COLO668 (cell line): ENCODE measurements around the gene CCNG2.

ENCODE experiments used
- DNase-seq: peaks from one replicate; lab custom pipeline; 2025; ENCODE audit not compliant: unreplicated experiment; lab: John Stamatoyannopoulos, UW

Gene CCNG2

DNA sequence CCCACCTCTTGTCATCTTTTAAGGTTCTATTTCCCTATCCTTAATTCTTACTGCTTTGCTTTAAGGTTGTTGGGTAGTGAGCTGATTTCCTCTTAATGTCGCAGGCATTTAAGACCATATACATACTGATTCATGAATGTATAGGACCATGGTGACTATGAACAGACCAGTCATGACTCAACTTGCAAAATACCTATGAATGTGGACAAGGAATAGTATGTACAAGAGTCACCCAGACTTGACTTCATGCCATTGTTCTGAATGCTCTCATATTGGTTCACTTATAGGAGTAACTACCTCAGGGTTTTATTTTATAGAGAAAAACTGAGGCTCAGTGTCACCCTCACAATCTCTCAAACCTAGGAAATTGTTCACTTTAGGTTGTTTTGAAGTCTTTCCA, 44.3 kb downstream of the CCNG2 start:
- DNase-seq, result no peak

DNA sequence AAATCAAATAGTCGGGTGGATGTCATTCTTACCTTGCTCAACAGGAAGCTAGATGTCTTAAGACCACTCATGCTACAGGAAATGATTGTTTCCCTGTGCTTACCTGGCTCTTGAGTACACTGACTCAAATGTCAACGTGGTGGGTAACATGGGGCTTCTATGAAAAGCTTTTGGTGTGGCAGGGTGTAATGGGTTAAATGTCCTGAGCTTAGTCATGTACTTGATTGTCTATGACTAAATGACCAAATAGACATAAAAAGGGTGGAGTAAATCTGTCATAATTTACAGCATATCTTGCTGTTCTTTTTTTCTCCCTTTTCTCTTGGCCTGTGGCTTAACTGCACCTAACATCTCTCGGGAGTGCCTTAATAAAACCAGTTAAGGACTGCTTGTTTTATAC, 44.9 kb downstream of the CCNG2 start:
- DNase-seq, result no peak

DNA sequence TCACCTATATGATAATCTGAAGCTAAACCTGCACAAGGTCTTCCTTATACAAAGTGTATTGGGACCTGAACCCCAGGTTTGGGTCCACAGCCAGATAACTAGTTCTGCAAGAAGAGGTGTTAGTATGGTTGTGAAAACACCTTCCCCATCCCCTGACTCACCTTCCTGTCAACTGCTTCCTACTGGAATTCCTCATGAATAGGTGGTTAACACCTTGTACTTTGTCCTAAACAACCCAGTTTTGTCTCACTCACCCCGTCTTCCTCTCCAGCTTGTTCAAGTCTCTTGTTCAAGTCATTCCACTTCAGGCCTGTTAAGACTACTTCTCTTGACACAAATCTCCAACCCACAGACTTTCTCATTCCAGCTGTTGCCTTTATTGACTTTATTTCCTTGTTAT, 45.5 kb downstream of the CCNG2 start:
- DNase-seq, result no peak

DNA sequence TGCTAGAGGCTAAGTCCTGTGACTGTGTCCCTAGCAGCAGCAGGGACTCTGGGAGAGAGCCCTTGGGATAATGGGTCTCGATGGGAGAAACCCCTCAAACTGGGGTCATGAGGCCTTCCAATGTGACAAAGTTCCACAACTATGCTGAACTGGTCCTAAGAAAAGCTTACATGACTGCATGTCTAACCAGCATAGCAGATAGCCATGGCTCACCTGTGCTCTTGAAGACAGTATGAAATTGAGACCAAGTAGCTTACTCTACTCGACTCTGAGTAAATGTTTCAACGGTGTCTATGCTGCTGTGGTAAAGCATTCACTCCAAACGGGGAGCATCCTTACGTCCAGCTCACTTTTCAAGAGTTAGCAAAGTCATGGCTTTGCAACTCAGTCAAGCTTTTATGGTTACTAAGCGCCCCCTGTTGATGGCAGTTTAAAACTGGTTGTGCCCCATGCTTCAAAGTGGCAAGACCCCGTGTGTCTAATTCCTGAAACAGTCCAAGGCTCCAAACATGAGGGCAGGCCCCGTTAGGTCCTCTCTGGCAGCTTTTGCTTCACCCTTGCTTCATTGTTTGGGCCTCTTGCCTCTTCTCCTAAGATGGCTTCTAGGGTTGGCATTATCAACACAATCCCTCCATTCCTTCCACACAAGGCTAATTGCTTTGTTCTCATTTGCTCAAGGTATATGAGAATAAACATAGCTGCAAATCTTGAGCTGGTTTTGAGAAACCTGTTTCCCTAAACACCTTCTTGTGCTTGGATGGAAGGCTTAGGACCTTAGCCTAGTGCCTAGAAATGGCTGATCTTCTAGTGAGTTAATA, 46.6 kb downstream of the CCNG2 start:
- DNase-seq, result peak; percentile 44

DNA sequence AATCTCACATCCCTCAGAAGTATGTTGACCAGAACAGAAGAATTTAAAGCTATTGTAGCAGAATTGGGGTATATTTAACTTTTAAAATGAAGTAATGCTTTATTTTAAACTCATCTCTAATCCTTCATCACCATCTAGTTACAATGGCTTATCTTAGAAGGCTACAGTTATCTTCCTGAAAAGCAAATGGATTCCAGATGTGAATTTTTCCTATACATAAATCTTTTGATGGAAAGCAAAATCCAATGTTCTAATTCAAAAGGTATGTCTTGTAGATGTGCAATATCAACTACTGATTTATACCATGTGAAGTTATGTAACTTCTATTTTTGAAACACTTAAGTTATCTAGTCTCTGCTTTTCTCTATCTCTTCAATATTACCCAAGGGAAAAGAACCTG, 47.6 kb downstream of the CCNG2 start:
- DNase-seq, result no peak

DNA sequence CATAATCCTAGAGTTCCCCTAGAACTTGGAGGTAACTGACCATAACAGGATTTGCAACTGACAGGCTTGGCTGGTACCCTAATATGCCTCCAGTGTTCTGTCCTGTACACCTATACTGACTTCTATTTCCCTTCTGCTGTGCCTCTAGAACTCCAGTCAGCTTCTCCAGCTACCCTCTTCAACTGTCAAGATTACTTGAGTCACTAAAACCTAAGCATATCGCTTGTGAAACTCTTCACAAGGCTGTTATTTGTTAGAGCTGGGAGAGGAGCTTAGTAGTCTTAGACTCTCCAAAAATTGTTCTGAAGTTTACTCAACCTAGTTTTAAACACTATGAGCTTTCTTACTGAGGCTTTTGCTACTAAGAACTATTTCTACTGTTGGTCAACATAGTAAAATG, 52.0 kb downstream of the CCNG2 start:
- DNase-seq, result no peak

DNA sequence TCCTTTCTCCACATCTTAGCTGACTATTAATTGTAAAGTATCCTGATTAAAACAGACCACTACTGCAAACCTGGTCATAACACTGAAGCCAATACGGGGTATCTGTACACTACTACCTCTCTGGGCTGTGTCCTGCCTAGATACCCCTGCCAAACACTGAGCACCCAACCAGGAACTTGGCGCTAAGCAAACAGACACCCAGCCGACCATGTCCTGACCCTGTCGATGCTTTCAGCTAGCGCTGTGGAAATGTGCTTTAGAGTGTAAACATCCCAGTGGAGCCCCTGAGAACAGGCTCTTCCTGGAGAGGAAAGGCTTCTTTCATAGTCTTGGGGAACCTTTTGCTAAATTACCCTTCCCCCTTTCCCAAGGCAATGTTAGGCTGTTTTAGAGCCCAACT, 52.9 kb downstream of the CCNG2 start:
- peak; percentile 11 for DNase-seq

DNA sequence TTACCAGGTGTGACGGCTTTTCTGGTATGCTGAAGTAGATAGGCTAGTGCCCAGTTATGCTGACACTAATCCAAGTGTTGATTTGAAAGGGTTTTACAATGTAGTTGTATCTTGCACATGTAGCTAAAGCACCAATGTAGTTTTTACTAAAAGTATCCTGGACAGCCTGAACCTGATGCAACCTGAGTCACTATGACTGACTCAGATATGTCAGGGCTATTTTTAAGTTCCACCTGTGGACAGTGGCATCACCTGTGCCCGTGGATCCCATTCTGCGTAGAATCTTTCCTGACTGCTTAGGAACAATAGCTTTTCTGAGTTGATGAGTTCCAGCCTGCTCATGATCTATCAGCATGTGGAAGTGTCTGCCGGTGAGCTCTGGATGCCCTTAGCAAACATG, 58.1 kb downstream of the CCNG2 start:
- DNase-seq, result no peak

DNA sequence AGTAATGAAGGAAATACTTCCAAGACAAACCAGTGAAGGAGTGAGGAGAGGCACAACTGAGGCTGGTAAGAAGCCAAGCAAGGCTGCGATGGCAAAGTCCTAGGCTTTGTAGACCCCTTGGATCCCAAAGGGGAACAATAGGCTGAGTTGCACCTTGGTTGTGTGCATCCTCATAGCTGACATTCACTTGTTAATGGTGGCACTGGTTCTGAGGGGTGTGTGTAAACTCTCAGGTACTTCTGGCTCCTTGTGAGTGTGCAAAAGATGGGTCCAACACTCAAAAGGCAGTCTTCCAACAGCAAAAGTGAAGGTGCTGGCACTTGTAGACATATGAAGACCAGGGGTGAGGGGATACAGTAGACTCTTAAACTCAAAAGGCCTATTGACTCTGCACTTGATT, 60.5 kb downstream of the CCNG2 start:
- no peak for DNase-seq

DNA sequence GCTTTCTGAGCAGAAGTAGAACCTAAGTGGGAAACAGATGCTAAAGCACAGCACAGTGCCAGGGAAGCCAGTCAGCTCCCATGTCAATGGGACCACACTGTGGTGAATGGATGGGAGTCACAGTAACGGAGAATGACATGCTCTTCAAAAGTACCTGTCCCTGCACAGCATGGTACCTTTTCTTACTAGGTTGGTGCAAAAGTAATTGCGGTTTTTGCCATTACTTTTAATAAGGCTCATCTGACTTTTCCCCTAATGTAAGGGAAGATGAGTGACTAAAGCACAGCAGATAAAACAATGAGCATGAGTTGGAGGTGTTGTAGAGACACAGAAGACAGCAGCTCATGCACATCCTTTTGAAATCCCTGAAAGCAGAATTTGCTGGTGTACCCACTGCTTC, 62.3 kb downstream of the CCNG2 start:
- DNase-seq, result no peak
